Breast epithelium (tissue), 3 donors: Measurements from ENCODE around the gene LINGO4.

ENCODE experiments used
- CTCF ChIP-seq, 3 donors: fragments of 450-650 bp; IDR thresholded peaks; one replicate each; pipeline ENCODE4 v1.5.1; 2016 to 2017; ENCODE audit warnings: antibody characterized with exemption in 3 of 3, mild to moderate bottlenecking in 3 of 3, moderate library complexity in 3 of 3
- POLR2A ChIP-seq: fragments of 450-650 bp; IDR thresholded peaks from one replicate; pipeline ENCODE4 v1.6.1; 2016; ENCODE audit warnings: antibody characterized with exemption, mild to moderate bottlenecking, moderate library complexity

- no peak for TF ChIP-seq CTCF (IDR thresholded peaks at IDR 0.05)
- no peak for TF ChIP-seq POLR2A
Measured at GRCh38 chr1:151837884-151838221, 32.6 kb upstream of the LINGO4 start.
